NCI-H82 treated with DMSO at 0.1 percent for 48 hours (cell line): ENCODE data around the gene ZDBF2.
"Not testable (repeated sequence)": the region's sequence is repeated elsewhere in the genome, so short reads cannot be mapped to it uniquely, and the experiment has no call there.

Experiments
- DNase-seq: peaks from one replicate; lab custom pipeline; 2025; ENCODE audit not compliant: unreplicated experiment; lab: John Stamatoyannopoulos, UW

Gene ZDBF2

DNA sequence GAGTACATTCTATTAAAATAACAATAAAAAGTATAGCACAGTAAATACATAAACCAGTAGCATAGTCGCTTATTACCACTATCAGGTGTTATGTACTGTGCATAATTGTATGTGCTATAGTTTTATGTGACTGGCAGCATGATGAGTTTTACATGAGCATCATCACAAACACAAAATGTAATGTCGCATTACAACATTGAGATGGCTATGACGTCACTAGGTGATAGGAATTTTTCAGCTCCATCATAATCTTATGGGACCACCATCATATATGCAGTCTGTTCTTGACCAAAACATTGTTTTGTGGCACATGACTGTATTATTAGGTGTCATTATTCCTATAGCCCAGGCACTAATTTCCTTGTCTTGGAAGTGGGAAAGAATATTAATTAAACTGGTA, 48.6 kb downstream of the ZDBF2 start:
- no peak for DNase-seq

DNA sequence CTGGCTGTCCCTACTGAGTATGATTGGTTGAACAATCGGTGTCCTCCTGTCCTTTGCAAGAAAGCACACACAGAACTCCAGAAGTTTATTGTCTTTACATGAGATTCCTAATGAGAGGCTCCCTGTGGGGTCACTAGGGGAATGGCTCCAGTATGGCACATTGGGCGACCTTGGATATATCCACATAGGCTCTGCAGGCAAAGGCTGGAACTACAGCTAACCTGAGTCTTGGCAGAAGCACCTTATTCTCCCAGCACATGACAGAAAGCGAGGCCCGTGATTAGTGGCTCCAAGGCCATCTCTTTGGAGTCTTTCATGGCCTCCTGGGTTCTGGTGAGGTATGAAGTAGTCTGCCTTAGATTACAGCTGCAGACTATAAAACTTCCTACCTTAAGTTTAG, 49.0 kb downstream of the ZDBF2 start:
- no peak for DNase-seq

DNA sequence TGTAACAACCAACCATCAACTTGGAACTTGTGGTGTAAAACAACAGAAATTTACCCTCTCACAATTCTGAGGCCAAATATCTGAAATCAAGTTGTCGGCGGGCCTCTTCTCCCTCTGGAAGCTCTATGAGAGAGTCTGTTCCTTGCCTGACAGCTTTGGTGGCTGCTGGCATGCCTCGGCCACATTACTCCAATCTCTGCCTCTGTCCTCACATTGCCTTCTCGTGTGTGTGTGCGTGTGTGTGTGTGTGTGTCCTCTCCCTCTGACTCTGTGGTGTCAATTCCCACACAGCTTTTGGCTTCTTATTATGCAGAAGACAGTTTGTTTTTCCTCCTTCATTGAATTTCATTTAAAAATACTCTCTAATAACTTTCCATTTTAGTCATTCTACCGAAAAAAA, 50.4 kb downstream of the ZDBF2 start:
- DNase-seq: no peak

DNA sequence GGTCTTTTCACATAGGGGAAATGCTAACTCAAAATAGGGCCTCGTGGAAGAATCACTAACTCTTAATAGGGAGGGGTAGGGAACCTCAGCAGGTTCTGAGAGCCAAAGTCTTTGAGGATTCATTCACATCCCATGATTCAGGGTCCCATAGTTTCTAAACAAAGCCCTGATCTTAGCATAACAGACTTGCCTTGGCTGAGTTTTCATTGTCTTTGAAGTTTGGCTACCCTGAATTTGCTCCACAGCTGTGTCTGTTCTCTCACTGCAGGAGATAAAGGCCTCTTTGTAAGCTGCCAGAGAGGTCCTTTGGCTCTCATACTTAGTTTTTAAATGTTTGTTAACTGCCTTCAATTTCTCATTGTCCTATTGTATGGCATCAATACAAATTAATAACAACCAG, 54.5 kb downstream of the ZDBF2 start:
- DNase-seq: no peak

DNA sequence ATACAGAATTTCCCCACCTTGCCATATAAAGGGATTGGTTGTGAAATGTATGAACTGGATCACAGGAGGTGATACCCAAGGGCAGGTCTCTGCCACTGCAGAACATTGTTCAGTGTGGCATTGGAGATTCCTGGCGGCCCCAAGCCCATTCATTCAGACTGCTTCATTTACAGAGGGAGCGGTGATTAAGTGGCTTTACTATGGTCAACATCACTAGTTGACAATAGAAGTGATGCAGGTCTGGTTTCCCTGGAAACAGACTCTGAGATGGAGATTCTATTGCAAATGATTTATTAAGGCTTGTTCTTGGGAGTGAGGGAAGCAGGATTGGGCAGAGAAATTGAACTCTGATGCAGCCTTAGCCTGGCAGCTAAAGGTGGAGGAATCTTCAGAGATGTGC, 62.4 kb downstream of the ZDBF2 start:
- DNase-seq: no peak

DNA sequence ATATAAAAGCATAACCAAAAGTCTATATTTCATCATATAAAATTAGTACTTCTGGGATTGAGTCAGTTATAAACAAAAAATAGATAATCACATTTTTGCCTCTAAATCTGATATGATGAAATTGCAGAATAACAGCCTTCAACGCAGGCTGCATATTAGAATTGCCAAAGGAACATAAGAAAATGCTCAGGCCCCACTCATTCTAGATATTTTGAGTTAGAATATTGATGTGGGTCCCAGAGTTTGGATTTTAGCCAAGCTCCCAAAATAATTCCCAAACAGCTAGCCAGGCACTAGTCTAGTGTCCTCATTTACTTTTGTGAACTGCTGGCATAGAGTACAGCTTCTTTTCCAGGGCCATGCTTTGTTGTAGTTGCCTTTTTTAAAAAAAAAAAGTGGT, 63.5 kb downstream of the ZDBF2 start:
- no peak for DNase-seq

DNA sequence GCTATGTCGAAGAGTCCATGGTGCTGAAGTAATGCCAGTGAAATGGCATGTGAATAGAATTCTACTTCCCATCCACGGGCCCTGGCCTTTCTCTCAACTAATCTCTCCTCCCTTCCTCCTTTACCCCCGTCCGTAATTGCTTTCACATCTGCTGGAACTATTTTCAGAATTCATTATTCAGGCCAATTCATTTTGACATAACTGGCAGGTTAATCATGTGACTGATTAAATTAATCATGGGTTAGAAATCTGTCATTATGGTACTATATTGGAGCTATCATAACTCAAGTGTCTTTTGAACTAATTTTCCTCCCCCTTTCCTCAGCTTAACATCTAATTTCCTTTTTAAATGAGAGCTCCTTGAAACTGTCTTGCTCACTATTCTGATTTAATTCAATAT, 66.9 kb downstream of the ZDBF2 start:
- no peak for DNase-seq

DNA sequence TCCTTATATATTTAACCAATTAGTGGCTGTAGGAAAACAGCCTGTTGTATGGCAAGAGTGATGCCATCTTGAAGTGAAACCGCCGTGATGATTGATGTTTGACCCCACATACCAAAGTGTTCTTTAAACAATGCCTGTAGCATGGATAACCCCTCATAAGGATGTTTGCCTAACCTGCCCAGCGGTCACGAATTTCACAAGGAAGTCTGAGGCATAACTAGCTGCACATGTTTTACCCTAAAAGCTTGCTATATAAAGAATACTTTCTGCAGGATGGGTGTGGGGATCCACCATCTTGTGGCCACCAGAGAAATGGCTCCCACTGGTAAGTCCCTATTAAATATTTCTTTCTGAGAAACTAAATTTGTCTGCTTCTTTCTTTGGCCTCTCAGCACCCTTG, 68.7 kb downstream of the ZDBF2 start:
- no peak for DNase-seq

DNA sequence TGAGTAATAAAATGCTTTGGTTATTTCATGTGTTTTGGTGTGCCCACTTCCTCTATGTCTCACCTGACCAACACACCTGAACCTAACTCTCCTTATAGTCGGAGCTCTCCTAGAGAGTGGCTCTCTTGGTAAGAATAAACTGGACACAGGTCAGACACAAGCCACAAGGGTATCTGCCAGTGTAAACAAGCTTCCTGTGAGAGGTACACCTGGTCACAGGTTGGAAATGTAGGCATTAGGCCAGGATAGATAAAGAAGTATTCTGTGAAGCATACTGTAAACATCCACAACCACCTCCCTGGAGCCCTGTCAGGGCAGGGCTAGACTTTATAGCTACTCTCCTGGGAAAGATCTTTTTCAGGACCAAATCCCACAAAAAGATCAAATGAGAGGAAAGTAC, 69.4 kb downstream of the ZDBF2 start:
- no peak for DNase-seq

DNA sequence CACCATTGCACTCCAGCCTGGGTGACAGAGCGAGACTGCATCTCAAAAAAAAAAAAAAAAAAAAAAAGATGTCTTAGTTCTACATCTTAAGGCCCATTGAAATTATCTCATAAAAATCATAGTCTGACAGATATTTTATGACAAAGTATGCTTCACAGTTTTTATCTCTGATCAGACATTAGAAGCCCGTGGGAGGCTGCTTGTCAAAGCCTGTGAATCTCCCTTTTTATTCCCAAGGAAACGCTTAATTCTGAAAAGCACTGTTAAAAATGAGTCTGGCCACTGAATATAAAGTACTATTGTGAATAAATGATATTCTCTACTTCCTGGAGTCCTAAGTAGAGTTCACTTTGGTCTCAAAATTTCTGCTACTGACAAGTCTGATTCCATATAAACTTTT, 71.1 kb downstream of the ZDBF2 start:
- no peak for DNase-seq

DNA sequence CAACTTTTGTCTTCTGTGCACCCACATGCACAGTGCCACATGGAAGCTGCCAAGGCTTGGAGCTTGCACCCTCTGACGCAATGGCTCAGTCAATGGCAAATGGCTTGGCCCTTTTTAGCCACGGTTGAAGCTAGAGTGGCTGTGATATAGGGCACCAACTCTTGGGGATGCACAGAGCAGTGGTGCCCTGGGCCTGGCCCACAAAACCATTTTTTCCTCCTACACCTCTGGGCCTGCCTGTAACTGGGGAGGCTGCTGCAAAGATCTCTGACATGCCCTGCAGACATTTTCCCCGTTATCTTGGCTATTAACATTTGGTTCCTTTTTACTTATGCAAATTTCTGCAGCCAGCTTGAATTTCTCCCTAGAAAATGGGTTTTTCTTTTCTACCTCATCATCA, 74.9 kb downstream of the ZDBF2 start:
- DNase-seq: no peak

DNA sequence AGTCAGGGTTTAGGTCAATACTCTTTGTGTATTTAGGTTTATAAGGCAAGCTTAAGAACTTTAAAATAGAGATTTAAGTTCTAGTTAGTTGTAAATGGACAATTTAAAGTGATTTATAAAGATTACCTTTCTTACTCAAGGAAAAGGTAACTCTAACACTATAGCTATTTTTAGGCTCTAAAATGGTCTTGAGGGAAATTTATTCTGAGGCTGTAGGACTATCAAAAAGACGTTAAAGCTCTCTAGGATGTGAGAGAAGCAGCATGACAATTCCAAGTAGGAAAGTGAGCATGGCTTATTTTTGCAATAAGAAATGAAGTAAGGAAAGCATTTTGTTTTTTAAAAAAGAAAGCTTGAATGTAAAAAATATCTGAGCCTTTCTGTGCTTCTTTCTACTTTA, 78.1 kb downstream of the ZDBF2 start:
- no peak for DNase-seq

DNA sequence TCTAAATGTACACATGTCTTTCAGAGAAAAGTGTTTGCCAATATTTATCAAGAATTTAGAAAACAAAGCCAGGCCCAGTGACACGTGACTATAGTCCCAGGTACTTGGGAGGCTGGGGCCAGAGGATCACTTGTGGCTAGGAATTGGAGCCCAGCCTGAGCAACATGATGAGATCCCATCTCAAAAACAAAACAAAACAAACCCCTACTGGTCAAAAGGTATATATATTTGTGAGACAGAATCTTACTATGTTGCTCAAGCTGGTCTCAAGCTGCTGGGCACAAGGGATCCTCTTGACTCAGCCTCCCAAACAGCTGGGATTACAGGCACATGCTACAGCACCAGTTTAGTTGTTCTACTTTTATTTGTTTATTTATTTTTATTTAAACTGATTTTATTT, 79.2 kb downstream of the ZDBF2 start:
- no peak for DNase-seq

DNA sequence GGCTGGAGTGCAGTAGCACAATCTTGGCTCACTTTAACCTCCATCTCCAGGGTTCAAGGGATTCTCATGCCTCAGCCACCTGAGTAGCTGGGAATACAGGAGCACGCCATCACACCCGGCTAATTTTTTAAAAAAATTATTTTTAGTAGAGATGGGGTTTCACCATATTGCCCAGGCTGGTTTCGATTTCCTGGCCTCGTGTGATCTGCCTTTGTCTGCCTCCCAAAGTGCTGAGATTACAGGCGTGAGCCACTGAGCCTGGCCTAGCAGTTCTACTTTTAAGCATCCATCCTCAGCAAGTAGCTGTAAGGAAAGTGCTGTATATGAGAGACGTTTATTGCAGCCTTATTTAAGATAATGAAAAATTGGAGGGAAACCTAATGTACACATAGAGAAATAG, 79.7 kb downstream of the ZDBF2 start:
- no peak for DNase-seq

DNA sequence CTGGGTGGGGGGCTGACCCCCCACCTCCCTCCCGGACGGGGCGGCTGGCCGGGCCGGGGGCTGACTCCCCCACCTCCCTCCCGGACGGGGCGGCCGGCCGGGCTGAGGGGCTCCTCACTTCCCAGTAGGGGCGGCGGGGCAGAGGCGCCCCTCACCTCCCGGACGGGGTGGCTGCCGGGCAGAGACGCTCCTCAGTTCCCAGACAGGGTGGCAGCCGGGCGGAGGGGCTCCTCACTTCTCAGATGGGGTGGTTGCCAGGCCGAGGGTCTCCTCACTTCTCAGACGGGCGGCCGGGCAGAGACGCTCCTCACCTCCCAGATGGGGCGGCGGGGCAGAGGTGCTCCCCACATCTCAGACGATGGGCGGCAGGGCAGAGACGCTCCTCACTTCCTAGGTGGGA, 82.4 kb downstream of the ZDBF2 start:
- DNase-seq: not testable (repeated sequence)

DNA sequence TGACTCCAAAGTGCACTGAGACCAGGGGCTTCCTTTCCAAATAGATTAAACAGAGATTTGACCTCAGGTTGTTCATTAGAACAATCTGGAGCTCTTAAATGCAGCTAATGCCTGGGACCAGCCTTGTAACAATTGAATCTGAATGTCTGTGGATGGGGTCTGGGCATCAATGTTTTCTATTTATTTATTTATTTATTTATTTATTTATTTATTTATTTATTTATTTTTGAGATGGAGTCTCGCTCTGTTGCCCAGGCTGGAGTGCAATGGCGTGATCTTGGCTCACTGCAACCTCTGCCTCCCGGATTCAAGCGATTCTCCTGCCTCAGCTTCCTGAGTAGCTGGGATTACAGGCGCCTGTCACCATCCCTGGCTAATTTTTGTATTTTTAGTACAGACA, 86.4 kb downstream of the ZDBF2 start:
- not testable (repeated sequence) for DNase-seq

DNA sequence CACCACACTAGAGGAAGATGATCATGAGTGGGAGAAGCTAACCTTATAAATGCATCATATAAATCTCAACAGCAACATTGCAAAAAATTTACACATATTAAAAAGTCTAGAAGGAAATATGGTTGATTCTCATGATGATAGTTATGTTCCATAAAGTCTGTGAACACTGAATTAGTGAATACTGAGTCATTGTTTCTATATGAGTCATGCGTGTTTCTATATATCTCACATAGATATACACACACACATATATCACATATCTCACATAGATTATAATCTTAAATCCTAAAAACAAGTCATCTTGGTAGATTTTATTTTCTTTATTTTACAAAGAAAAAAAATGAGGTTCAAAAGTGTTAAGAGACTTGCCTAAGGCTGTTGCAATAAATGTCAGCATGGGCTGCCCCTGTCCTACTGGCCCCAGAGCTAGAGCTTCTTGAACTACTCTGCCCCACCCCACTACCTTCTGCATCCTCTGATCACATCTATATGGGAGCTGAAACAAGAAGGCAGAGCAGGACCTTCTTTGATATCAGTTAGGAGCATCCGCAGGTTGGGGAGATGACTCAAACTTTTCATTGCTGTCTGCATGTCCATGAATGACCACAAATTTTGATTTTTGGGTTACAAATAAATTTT, 87.1 kb downstream of the ZDBF2 start:
- DNase-seq: no peak
